Ovary (tissue), 9 donors: ENCODE data around the gene HS3ST6. TPM values are rescaled to one million over a fixed set of nuclear protein-coding genes. Genes with fewer than 3 reads are reported as not detected.

ENCODE experiments used
- DNase-seq, 5 donors: peaks; one replicate each; pipeline ENCODE4 v3.0.0-alpha.2; 2019 to 2020
- H3K27ac ChIP-seq, 2 donors: fragments of 200-600 bp; one replicate each; pipeline versions ENCODE4 v1.5.1 to v1.8.0; 2019 to 2022
- H3K27me3 ChIP-seq: fragments of 200-600 bp; one replicate; pipeline ENCODE4 v1.8.0; 2022
- H3K36me3 ChIP-seq: fragments of 200-600 bp; sonication (generic); one replicate; pipeline ENCODE4 v1.5.1; 2019
- H3K4me1 ChIP-seq: one replicate; pipeline ENCODE4 v1.8.1; 2013; ENCODE audit warnings: mild to moderate bottlenecking, moderate library complexity; ENCODE audit not compliant: insufficient read depth
- H3K4me3 ChIP-seq: fragments of 200-600 bp; sonication (generic); one replicate; pipeline ENCODE4 v1.5.1; 2017
- H3K9me3 ChIP-seq, 2 donors: fragments of 200-600 bp in 1 of 2; sonication (generic) in 1 of 2; one replicate each; pipeline versions ENCODE4 v1.5.1 to v1.8.1; 2013 to 2019; ENCODE audit warnings: mild to moderate bottlenecking in 1 of 2, moderate library complexity in 1 of 2
- CTCF ChIP-seq, 3 donors: fragments of 450-650 bp in 2 of 3; fragments of 200-600 bp in 1 of 3; IDR thresholded peaks; one replicate each; pipeline versions ENCODE4 v1.5.1 to v1.8.0; 2016 to 2022; ENCODE audit warnings: antibody characterized with exemption in 3 of 3, mild to moderate bottlenecking in 1 of 3
- EP300 ChIP-seq: sonication (generic); formaldehyde crosslinking; IDR thresholded peaks from one replicate; pipeline ENCODE4 v1.6.1; 2017; ENCODE audit warnings: antibody characterized with exemption
- POLR2A ChIP-seq: fragments of 450-650 bp; IDR thresholded peaks from one replicate; pipeline ENCODE4 v1.6.1; 2017; ENCODE audit warnings: antibody characterized with exemption, mild to moderate bottlenecking, moderate library complexity
- WGBS, 3 donors: extraction: QIAGEN DNeasy Blood & Tissue Kit in 1 of 3; methylation state at CpG; one replicate each; pipeline versions ENCODE4 v1.1.5 to v1.1.7; 2013 to 2017; 5-methylcytosine and 5-hydroxymethylcytosine counted together
- intact Hi-C, 4 donors: fragments of 100-400 bp; cut with DNase I; formaldehyde crosslinking; loops; one replicate each; pipeline versions ENCODE4 v1.11.0 to v1.15.1; 2022 to 2023
- polyA plus RNA-seq, 2 donors: library from polyadenylated mRNA; stranded (reverse); fragments of 200-250 nt in 1 of 2; fragments of 350-450 nt in 1 of 2; fragmentation: Illumina TruSeq in 1 of 2; extraction: RNeasy Lipid Tissue Mini Kit (QIAGEN cat#74804) in 1 of 2; gene quantifications; one replicate each; pipeline ENCODE4 v1.2.3, GENCODE V29; 2013 to 2014
- total RNA-seq, 7 donors: library from RNA; depleted of rRNA in 2 of 7; stranded (reverse); fragments of >200 nt in 2 of 7; fragmentation: NEBNext Ultra II Directional in 3 of 7; extraction: Animal tissue kit (Norgen Biotek cat#: 25700) in 3 of 7; gene quantifications; one replicate each; pipeline versions ENCODE4 v1.1.0 to v1.2.4, GENCODE V29; 2016 to 2023
- donor health status: DM: no; HTN: no; CAD: no; lungs with moderate emphysema.
- donor health status: DM: no; HTN: no; CAD: no.
- donor health status: Bipolar disorder and iron deficiency.
- donor health status: DM: yes; HTN: yes; CAD: no.
- donor health status: DM: no; HTN: no; CAD: no.
- donor health status: DM: yes; HTN: yes; CAD: no.

Gene HS3ST6
- total and polyA plus RNA-seq, 9 donors: 0.69 to 1.8 TPM; not detected in 7

- no peak for DNase-seq
- Histone ChIP-seq H3K36me3 (no peaks in the 10 kb centered on the region), H3K9me3 (no peaks in the 10 kb centered on the region), H3K4me1 (no peaks in the 10 kb centered on the region), H3K27me3 (no peaks in the 10 kb centered on the region), H3K27ac (no peak overlapping the region), H3K4me3 (no peak overlapping the region)
- WGBS, 3 donors: 64 to 67% (median 65%) methylated on average over 16 to 19 of the region's 19 CpGs
- TF ChIP-seq POLR2A (no peak), CTCF (IDR thresholded peaks at IDR 0.05) (no peak), EP300 (no peak)
- intact Hi-C loops: no loop called here
These were observed 14.1 kb upstream of the HS3ST6 start for GRCh38 chr16:1932050-1933028.

GRCh38 chr16:1930338-1930720 is 12.1 kb upstream of the HS3ST6 start:
- 48 to 70% (median 59%) methylated on average over 10 of the region's 10 CpGs for WGBS, 3 donors
- TF ChIP-seq POLR2A (no peak), CTCF (IDR thresholded peaks at IDR 0.05) (no peak)
- intact Hi-C loops: no loop called here

GRCh38 chr16:1929578-1930337 is 11.5 kb upstream of the HS3ST6 start:
- WGBS, 3 donors: 7 to 17% (median 11%) methylated on average over 47 to 70 of the region's 70 CpGs
- Histone ChIP-seq H3K4me1 (no peaks in the 10 kb centered on the region), H3K27me3 (no peaks in the 10 kb centered on the region), H3K27ac (no peak overlapping the region), H3K9me3 (no peaks in the 10 kb centered on the region), H3K36me3 (no peaks in the 10 kb centered on the region), H3K4me3 (peak overlapping the region; percentile 59)
- DNase-seq: peak; percentile 83 to 95 (median 92)
- no peak for TF ChIP-seq EP300
- TF ChIP-seq POLR2A: no peak
- TF ChIP-seq CTCF (IDR thresholded peaks at IDR 0.05): peak; percentile 98 to 100 (median 100)
- intact Hi-C loops: loop anchor here in 3 of 4 donors (2.0 to 5.0 kb wide), 2 partner anchors 65 to 67 kb away; no protein-coding TSS in a partner anchor

More at GRCh38 chr16:1930338-1930720, 12.1 kb upstream of the HS3ST6 start:
- Histone ChIP-seq H3K27me3 (no peaks in the 10 kb centered on the region), H3K9me3 (no peaks in the 10 kb centered on the region), H3K36me3 (no peaks in the 10 kb centered on the region), H3K27ac (no peak overlapping the region), H3K4me1 (no peaks in the 10 kb centered on the region), H3K4me3 (no peak overlapping the region)
- no peak for DNase-seq

GRCh38 chr16:1929105-1929504 is 10.9 kb upstream of the HS3ST6 start:
- intact Hi-C loops: loop anchor here in 3 of 4 donors (2.0 to 5.0 kb wide), 2 partner anchors 64 to 67 kb away; no protein-coding TSS in a partner anchor
- WGBS, 3 donors: 5 to 10% (median 7%) methylated on average over 9 to 11 of the region's 11 CpGs

More at GRCh38 chr16:1929105-1929504, 10.9 kb upstream of the HS3ST6 start:
- peak overlapping the region; percentile 59 for H3K4me3 ChIP-seq
- TF ChIP-seq EP300 (no peak), CTCF (IDR thresholded peaks at IDR 0.05) (no peak), POLR2A (no peak)
- H3K27me3 ChIP-seq: no peaks in the 10 kb centered on the region
- peak in 1 of 5 donors; percentile 53 for DNase-seq
- no peaks in the 10 kb centered on the region for H3K4me1 ChIP-seq
- no peaks in the 10 kb centered on the region for H3K9me3 ChIP-seq
- H3K36me3 ChIP-seq: no peaks in the 10 kb centered on the region
- no peak overlapping the region for H3K27ac ChIP-seq
